Stimulated activated CD8-positive, alpha-beta memory T cell treated with anti-CD3 and anti-CD28 coated beads, Interleukin-7, amount 100 ng/mL, for 48 hours (primary cell): ENCODE measurements around the gene MTHFD1L.

ENCODE experiments used
- DNase-seq, 2 donors: peaks; one replicate each; pipeline ENCODE4 v3.0.0-alpha.2; 2020; ENCODE audit warnings: low read depth in 1 of 2; ENCODE audit errors: extremely low read depth in 1 of 2

MTHFD1L gene

GRCh38 chr6:150930841-150931240 lies 65.3 kb downstream of the MTHFD1L start:
- DNase-seq = no peak

GRCh38 chr6:150931405-150931804 lies 65.9 kb downstream of the MTHFD1L start:
- DNase-seq = no peak

- no peak for DNase-seq
Observed at GRCh38 chr6:150932996-150933395, 67.5 kb downstream of the MTHFD1L start.

GRCh38 chr6:150934380-150934779 lies 68.9 kb downstream of the MTHFD1L start:
- no peak for DNase-seq

- DNase-seq = no peak
Observed at GRCh38 chr6:150936021-150936555, 70.6 kb downstream of the MTHFD1L start.

- DNase-seq = no peak
Observed at GRCh38 chr6:150937132-150937906, 71.8 kb downstream of the MTHFD1L start.

GRCh38 chr6:150939399-150939798 lies 73.9 kb downstream of the MTHFD1L start:
- no peak for DNase-seq

GRCh38 chr6:150940941-150941340 lies 75.4 kb downstream of the MTHFD1L start:
- no peak for DNase-seq

- DNase-seq = no peak
Observed at GRCh38 chr6:150949526-150949925, 84.0 kb downstream of the MTHFD1L start.

- DNase-seq = no peak
Observed at GRCh38 chr6:150953851-150954250, 88.3 kb downstream of the MTHFD1L start.

- DNase-seq = no peak
Observed at GRCh38 chr6:150959166-150959565, 93.7 kb downstream of the MTHFD1L start.

- DNase-seq = no peak
Observed at GRCh38 chr6:150962436-150962835, 96.9 kb downstream of the MTHFD1L start.

- no peak for DNase-seq
Observed at GRCh38 chr6:150964765-150965164, 99.3 kb downstream of the MTHFD1L start.

- DNase-seq = no peak
Observed at GRCh38 chr6:150966786-150967185, 101.3 kb downstream of the MTHFD1L start.

- no peak for DNase-seq
Observed at GRCh38 chr6:150967381-150967780, 101.9 kb downstream of the MTHFD1L start.

- DNase-seq = no peak
Observed at GRCh38 chr6:150967910-150968309, 102.4 kb downstream of the MTHFD1L start.

GRCh38 chr6:150969901-150970300 lies 104.4 kb downstream of the MTHFD1L start:
- no peak for DNase-seq

- DNase-seq = no peak
Observed at GRCh38 chr6:150971219-150971618, 105.7 kb downstream of the MTHFD1L start.

- DNase-seq = no peak
Observed at GRCh38 chr6:150975136-150975535, 109.6 kb downstream of the MTHFD1L start.

- no peak for DNase-seq
Observed at GRCh38 chr6:150977281-150977680, 111.8 kb downstream of the MTHFD1L start.

GRCh38 chr6:150978624-150979023 lies 113.1 kb downstream of the MTHFD1L start:
- DNase-seq = no peak

GRCh38 chr6:150979826-150980350 lies 114.4 kb downstream of the MTHFD1L start:
- DNase-seq = no peak
